Measurements from ENCODE around the gene CD300A.

The CD300A gene

DNA sequence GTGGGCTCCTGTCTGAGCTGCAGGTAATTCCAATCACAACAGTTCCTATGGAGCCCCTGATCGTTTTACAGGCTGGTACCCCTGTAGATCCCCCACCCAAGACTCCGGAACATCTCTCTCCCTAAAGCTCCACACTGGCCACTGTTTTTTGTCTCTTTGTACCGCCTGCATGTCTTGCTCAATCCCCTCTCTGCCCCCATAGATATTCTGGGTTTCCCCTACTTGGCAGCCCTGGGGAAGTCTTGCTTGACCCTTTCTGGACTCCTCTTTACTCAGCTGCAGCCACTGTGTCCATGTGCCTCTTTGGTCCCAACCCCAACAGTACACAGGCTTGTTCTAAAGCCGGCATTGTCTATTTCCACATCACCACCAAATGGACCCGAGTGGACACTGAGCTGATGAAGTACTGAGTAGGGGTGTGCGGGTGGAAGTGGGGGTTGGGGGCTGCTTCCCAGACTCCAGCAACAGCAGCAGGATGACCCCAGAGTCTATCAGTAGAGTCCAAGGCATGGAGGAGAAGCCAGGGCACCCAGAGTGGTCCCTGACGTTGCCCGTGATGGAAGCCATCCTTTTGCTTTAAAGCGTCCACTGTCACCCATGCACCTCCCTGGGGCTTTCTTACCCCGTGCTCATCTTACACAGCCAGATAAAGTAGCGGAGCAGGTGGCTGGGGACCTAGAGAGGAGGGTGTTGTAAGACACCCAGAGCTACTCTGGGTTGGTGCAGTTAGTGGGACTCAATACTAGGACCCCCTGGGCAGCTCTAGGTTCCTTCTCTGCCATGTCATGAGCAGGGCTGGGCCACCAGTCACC is 58.4 kb downstream of the CD300A start:
- no peak for DNase-seq

DNA sequence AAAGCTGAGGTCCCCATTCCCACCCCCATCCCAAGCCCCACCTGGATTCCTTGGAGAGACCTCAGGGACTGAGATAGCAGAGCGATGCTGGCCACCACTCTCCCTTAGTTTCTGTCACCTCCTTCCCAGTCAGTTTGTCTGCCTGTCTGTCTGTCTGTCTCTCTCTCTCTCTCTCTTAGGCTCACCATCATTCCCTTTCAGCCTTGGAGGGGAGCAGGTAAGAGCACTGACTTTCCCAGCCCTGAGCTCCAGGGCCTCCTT is 59.0 kb downstream of the CD300A start:
- no peak for DNase-seq

DNA sequence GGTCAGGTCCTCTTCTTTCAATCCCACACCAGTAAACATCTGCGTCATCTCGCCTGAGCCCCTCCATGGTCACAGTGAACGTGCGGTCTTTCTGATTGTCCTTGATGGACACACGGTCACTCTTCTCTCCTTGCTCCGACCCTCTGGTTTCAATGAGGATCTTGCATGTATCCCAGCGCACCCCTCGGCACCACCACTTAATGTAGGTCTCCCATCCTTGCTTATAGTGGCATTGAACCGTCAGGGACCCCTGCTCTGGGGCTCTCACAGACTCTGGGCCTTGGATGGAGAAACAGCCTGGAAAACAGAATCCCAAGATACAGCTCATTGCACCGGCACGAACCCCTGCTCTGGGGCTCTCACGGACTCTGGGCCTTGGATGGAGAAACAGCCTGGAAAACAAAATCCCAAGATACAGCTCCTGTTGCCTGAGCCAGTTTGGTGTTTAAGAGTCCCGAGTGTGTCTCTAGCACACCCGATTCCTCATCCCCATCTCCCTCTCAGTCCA is 59.4 kb downstream of the CD300A start:
- DNase-seq: no peak

DNA sequence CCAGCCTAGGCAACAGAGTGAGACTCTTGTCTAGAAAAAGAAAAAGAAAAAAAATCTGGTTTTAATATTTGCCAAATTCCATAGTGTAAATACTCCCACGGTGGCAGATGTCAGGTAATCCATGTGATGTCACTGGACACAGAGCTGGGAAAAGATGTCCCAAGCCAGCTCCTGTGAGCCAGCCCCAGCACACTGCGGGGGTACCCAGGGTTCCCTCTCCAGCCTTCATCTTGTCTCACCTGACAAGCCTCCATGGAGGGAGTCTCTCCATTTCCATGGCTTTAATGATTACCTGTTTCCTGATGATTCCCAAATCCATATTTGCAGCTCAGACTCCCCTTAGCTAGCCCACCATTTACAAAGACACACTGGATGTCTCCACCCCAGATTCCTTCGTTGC is 60.2 kb downstream of the CD300A start:
- DNase-seq: no peak

DNA sequence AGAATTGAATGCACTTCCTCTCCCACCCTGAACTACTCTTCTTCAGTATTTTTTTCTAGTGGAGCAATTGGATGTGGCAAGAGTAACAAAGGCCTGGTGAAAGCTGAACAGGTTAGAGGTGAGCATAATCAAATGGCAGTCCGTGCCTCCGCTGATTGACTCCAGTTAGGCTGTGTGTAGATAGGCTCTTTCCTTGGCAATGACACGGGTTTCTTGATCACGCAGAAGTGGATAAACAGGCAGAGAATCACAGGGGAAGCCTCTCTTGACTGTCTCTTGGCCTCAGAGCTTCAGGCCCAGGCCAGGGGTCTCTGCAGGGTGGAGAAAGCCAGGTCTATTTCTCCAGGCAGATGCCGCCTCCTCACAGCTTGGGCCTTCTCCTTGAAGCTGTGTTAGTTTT is 60.6 kb downstream of the CD300A start:
- no peak for DNase-seq

DNA sequence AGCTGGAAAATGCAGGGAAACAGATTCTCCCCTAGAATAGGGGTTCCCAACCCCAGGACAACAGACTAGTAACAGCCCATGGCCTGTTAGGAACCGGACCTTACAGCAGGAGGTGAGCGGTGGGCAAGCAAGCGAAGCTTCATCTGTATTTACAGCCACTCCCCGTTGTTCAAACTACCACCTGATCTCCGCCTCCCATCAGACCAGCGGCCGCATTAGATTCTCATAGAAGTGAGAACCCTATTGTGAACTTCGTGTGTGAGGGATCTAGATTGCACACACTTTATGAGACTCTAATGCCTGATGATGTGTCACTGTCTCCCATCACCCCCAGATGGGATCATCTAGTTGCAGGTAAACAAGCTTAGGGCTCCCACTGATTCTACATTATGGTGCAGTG is 61.3 kb downstream of the CD300A start:
- DNase-seq: no peak

DNA sequence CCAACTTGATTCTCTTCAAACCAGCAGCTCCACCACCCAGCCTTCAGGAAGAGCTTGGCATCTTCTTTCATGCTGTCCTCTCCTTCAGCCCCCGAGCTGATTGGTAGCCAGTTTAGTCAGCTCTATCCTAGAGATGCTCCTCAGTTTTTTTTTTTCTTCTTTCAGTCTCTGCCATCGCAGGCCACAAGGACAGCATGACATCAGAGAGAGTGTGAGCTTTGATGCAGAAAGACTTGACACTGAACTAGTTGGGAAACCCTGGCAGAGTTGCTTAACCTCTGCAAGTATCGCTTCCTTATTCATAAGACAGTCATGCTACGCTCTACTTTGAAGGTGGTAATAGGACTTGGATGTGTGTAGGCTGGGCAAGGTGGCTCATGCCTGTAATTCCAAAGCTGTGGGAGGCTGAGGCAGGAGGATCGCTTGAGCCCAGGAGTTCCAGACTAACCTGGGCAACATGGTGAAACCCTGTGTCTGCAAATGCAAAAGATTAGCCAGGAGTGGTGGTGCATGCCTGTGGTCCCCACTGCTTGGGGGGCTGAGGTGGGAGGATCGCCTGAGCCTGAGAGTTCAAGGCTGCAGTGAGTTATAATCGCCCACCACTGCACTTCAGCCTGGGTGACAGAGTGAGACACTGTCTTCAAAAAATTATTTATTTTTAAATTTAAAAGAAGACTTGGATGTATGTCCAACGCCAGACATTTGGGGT is 62.2 kb downstream of the CD300A start:
- DNase-seq: no peak

DNA sequence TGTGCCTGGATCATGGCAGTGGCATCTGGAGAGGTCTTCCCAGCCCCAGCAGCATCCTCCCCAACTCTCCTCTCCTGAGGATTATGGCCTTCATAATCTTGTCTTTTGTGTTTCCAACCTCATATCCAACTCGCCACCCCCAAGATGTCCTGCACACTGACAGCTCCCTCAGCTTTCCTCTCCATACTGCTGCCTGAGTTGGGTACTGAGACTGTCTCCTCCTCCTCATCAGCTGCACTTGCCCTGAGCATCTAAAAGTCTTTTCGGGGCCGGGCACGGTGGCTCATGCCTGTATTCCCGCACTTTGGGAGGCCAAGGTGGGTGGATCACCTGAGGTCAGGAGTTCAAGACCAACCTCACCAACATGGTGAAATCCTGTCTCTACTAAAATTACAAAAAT is 62.8 kb downstream of the CD300A start:
- DNase-seq: no peak

DNA sequence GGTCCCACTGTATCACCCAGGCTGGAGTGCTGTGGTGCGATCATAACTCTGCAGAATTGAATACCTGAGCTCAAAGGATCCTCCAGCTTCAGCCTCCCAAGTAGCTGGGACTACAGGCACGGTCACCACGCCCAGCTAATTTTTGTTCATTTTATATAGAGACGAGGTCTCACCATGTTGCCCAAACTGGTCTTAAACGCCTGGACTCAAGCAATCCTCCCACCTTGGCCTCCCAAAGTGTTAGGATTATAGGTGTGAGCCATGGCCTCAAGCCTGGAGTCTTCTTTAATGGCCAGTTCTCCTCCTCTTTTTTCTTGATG is 64.4 kb downstream of the CD300A start:
- DNase-seq: no peak

DNA sequence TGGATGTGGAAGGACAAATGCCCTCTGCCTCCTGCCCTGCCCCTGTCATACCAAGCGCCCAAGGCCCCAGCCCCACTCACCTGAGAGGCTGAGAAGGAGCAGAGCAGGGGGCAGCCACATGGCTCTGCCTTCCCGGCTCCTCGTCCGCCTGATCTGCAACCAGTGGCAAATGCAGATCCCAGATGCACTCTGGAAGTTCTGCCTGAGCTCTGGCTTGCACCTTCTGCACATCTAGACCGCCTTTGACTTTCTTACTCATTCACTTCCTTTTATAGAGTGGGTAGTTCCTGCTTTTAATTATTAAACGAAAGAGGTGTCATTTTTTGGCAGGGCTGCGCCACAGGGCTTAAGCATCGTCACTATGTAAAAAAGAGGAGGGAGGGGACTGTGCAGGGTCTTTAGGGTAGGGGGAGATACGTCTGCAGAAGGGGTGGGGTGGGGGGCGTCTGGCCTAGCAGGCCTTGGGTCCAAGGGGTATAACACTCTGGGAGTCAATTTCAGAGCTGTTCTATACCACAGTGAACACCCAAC is 64.9 kb downstream of the CD300A start, which contains the start of gene CD300LB:
Gene CD300LB, minus strand, starts transcription at position 245 of the 531 bp plus-strand sequence. Its CDS starts 125 bp downstream, at position 120.
- no peak for DNase-seq

DNA sequence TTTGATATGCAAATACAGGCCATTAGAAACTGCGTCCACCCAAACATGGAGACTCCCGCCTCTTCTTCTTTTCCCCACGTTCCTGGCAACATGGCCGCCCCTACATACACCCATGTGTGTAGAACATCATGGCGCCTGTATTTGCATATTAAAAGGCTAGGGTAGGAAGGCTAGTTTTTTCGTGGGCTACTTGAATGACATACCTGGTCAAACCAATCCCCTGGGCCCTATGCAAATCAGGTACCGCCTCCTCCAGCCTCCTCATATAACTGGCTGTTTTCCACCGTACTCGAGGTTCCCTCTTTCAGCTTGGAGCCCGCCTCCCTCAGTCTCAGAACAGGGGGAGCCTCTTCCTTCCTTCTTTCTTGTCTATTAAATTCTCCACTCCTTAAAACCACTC is 65.7 kb downstream of the CD300A start:
- DNase-seq: no peak

Measured in NCI-H748 treated with DMSO at 0.1 percent for 48 hours (cell line).